ENCODE measurements around the gene CLINT1. TPM values are rescaled to one million over a fixed set of nuclear protein-coding genes. Genes with fewer than 3 reads are reported as not detected.
A peak's percentile ranks its signal among the peaks of the same experiment; 100 is the strongest.

Gene CLINT1
- total RNA-seq, 6 donors from 2014 or later = 66.2 to 211 (median 123) TPM

DNA sequence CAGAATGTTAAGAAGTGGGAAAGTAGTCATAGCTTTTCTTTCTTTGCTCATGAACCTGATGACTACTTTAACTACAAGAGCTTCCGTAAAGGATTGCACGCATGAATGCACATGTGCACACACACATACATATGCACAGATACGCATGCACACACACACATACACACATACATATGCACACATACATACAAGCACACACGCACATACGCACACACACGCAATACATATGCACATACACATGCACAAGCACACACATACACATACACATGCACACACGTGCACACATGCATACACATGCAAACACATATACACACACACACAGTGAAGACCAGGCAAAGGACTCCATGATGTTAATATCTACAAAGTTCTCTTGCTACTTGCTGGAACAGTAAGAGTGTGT is 92.5 kb downstream of the CLINT1 start:
- H3K27ac ChIP-seq = no peak overlapping the region
- WGBS, 2 donors = 95 to 97% methylated on average over 7 of the region's 7 CpGs
- TF ChIP-seq EP300 (IDR thresholded peaks at IDR 0.05) (no peak), POLR2A (IDR thresholded peaks at IDR 0.05) (no peak), POLR2AphosphoS5 (IDR thresholded peaks at IDR 0.05) (no peak)
- TF ChIP-seq, protein P1, sequence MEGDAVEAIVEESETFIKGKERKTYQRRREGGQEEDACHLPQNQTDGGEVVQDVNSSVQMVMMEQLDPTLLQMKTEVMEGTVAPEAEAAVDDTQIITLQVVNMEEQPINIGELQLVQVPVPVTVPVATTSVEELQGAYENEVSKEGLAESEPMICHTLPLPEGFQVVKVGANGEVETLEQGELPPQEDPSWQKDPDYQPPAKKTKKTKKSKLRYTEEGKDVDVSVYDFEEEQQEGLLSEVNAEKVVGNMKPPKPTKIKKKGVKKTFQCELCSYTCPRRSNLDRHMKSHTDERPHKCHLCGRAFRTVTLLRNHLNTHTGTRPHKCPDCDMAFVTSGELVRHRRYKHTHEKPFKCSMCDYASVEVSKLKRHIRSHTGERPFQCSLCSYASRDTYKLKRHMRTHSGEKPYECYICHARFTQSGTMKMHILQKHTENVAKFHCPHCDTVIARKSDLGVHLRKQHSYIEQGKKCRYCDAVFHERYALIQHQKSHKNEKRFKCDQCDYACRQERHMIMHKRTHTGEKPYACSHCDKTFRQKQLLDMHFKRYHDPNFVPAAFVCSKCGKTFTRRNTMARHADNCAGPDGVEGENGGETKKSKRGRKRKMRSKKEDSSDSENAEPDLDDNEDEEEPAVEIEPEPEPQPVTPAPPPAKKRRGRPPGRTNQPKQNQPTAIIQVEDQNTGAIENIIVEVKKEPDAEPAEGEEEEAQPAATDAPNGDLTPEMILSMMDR (IDR thresholded peaks at IDR 0.05) = no peak

DNA sequence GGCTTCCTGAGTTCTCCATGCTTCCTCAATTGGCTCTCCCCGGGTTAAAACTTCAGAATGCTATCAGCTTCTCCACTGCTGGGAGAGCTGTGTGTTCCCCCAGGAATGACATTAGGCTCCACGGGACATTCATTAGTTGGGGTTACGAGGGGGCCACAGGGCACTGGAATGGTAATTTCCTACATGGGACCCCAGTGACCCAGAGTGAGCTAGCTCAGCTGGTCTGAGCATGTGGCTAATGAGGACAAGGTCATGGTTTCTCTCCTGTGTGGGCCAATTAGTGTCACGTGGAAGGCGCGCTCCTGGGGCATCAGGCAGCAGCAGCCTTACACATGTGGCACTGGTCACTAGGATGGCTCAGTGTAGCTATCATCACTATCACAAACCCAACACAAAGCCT is 94.4 kb downstream of the CLINT1 start:
- Histone ChIP-seq H3K27ac (no peak overlapping the region), H3K9me3 (no peaks in the 10 kb centered on the region), H3K4me1 (no peaks in the 10 kb centered on the region), H3K36me3 (peaks cover 0 to 4% (median under 1%) of the 10 kb centered on the region in 4 donors), H3K4me3 (no peak overlapping the region), H3K27me3 (no peaks in the 10 kb centered on the region)
- WGBS, 2 donors = 89 to 97% methylated on average over 3 to 6 of the region's 6 CpGs
- ATAC-seq (ENCODE audit: low FRiP score in 2 of 2) = no peak
- TF ChIP-seq POLR2AphosphoS5 (IDR thresholded peaks at IDR 0.05) (no peak), POLR2A (IDR thresholded peaks at IDR 0.05) (no peak), EP300 (IDR thresholded peaks at IDR 0.05) (no peak)
- TF ChIP-seq, protein P1 (IDR thresholded peaks at IDR 0.05) = no peak
- DNase-seq = no peak

More for the DNA sequence above, 92.5 kb downstream of the CLINT1 start:
- H3K4me3 ChIP-seq = no peak overlapping the region
- no peak for DNase-seq
- H3K36me3 ChIP-seq = no peaks in the 10 kb centered on the region
- H3K27me3 ChIP-seq = no peaks in the 10 kb centered on the region
- no peaks in the 10 kb centered on the region for H3K4me1 ChIP-seq
- ATAC-seq (ENCODE audit: low FRiP score in 2 of 2) = no peak
- H3K9me3 ChIP-seq = no peaks in the 10 kb centered on the region

DNA sequence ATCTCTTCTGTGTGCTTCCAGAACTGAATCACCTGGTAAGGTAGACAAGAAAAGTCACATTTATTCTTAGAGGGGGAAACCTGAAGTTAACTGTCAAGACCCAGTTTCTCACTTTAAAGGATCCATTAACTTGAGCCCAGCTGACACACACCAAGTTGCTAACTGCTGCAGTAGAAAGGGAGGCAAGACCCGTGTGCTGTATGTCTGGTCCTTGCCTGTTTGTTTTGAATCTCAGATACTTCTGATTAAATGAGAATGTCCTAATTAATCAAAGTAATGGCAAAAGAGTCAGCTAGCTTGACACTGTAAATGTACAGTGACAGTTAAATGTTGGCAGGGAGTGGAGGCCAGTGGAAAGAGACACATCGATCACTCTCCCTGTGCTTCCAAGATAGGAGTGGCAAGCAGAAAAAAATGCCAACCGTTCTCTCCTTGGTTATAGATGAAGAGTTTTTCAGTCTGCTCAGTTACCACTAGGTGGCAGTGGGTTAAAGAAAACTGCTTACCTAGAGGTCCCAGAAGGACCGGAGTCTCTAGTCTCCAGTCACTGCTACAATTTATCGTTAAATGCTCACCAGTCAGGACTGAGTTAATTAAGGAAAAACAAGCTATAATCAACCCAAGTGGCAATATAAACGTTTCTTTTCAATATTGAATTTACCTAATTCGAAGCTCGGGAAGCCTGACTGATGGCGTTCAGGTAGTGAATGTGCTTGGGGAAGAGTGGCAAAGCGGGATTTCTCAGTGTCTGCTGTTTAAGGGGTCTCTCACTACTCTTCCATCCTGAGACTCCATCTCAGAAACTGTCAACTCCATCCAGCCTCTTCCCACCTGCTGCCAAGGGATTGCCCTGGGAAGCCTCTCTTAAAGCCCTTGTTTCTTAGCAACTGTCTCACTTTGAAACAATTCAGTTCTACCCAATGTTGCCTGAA is 97.0 kb downstream of the CLINT1 start:
- WGBS, 2 donors = 33 to 34% methylated on average over 10 of the region's 10 CpGs
- H3K27ac ChIP-seq = no peak overlapping the region
- peak in 1 of 2 donors; percentile 23 for DNase-seq
- peaks cover 0 to 5% (median 2%) of the 10 kb centered on the region in 4 donors for H3K36me3 ChIP-seq
- H3K4me1 ChIP-seq = no peaks in the 10 kb centered on the region
- H3K27me3 ChIP-seq = no peaks in the 10 kb centered on the region
- no peak for TF ChIP-seq POLR2A (IDR thresholded peaks at IDR 0.05)
- TF ChIP-seq, protein P1 (IDR thresholded peaks at IDR 0.05) = peak; percentile 52 to 74 (median 71)
- ATAC-seq (ENCODE audit: low FRiP score in 2 of 2) = peak in 1 of 2 donors; percentile 88
- H3K9me3 ChIP-seq = no peaks in the 10 kb centered on the region
- H3K4me3 ChIP-seq = no peak overlapping the region

DNA sequence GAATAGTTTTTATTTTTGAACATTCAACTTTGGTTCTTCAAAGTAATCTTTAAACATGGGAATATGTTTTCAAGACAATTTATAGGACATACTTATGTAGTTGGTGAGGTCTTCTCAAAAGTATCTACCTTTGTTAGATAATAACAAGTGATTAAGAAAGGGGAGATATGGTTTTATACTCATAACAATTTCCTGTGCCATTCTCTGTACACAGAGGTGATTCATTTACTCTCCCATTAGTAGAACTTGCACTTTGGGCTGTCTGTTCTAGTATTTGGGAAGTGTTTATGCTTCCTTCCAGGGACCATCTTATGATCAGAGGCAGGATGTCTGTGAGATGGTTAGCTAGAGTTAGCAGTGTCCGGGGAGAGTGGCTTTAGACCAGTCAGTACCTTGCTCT is 100.2 kb downstream of the CLINT1 start:
- WGBS, 2 donors = 82 to 100% methylated on average over 1 of the region's 1 CpG
- H3K36me3 ChIP-seq = peaks cover 0 to 32% (median 23%) of the 10 kb centered on the region in 4 donors

More for the DNA sequence above, 100.2 kb downstream of the CLINT1 start:
- no peak overlapping the region for H3K27ac ChIP-seq
- no peaks in the 10 kb centered on the region for H3K27me3 ChIP-seq
- ATAC-seq (ENCODE audit: low FRiP score in 2 of 2) (no peak), DNase-seq (no peak)
- no peaks in the 10 kb centered on the region for H3K9me3 ChIP-seq
- H3K4me3 ChIP-seq = no peak overlapping the region
- TF ChIP-seq POLR2AphosphoS5 (IDR thresholded peaks at IDR 0.05) (no peak), POLR2A (IDR thresholded peaks at IDR 0.05) (no peak), EP300 (IDR thresholded peaks at IDR 0.05) (no peak)
- TF ChIP-seq, protein P1 (IDR thresholded peaks at IDR 0.05) = no peak
- no peaks in the 10 kb centered on the region for H3K4me1 ChIP-seq

Measured in upper lobe of left lung (tissue), 6 donors.